ENCODE measurements around the gene CSNK1D. TPM values are rescaled to one million over a fixed set of nuclear protein-coding genes. Genes with fewer than 3 reads are reported as not detected.

Gene CSNK1D
- total RNA-seq, 1 donor from 2014 or later, result 54.1 TPM

DNA sequence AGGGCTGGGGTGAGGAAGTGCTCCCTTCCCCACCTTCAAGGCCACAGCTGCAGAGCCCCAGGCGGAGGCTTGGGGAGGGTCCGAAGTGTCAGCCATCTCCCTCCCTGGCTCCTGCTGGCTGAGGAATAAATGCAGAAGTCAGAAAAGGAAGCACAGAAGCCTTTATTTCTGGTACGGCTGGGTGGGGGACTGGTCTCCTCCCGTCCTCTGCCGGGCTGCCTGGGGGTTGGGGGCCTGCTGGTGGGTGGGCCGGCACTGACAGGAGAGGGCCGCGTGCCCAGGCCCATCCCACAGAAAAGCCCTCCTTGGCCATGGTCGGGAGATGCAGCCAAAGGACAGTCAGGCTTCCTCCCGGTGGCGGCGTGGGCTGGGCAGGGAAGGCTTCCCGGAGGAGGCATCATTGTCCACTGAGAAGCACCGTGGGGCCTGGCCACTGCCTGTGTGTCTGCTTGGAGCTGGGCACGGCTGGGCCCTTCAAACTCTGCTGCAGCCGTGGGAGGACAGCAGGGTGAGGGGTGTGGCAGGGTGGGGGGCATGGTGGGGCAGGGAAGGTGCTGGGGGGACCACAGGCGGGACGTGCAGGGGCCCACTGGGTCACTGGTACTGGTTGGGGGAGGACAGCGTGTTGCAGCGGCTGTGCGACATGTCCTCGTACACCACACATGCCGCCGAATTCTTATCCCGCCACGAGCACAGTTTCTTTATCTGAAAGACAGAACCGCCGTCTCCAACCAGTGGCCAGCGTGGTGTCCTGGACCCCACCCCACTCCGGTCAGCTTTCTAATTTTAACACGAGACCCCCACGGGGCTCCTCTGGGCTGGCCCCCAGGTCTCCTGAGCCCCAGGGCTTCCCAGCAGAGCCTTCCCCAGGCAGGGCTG lies 41.5 kb upstream of the CSNK1D start:
- H3K4me3 ChIP-seq (ENCODE audit: low read depth, low read length), result no peak overlapping the region
- no peak for DNase-seq (ENCODE audit: low read depth)
- TF ChIP-seq, protein P1, sequence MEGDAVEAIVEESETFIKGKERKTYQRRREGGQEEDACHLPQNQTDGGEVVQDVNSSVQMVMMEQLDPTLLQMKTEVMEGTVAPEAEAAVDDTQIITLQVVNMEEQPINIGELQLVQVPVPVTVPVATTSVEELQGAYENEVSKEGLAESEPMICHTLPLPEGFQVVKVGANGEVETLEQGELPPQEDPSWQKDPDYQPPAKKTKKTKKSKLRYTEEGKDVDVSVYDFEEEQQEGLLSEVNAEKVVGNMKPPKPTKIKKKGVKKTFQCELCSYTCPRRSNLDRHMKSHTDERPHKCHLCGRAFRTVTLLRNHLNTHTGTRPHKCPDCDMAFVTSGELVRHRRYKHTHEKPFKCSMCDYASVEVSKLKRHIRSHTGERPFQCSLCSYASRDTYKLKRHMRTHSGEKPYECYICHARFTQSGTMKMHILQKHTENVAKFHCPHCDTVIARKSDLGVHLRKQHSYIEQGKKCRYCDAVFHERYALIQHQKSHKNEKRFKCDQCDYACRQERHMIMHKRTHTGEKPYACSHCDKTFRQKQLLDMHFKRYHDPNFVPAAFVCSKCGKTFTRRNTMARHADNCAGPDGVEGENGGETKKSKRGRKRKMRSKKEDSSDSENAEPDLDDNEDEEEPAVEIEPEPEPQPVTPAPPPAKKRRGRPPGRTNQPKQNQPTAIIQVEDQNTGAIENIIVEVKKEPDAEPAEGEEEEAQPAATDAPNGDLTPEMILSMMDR (conservative IDR thresholded peaks at IDR 0.05; ENCODE audit: low read depth, low read length), result no peak

DNA sequence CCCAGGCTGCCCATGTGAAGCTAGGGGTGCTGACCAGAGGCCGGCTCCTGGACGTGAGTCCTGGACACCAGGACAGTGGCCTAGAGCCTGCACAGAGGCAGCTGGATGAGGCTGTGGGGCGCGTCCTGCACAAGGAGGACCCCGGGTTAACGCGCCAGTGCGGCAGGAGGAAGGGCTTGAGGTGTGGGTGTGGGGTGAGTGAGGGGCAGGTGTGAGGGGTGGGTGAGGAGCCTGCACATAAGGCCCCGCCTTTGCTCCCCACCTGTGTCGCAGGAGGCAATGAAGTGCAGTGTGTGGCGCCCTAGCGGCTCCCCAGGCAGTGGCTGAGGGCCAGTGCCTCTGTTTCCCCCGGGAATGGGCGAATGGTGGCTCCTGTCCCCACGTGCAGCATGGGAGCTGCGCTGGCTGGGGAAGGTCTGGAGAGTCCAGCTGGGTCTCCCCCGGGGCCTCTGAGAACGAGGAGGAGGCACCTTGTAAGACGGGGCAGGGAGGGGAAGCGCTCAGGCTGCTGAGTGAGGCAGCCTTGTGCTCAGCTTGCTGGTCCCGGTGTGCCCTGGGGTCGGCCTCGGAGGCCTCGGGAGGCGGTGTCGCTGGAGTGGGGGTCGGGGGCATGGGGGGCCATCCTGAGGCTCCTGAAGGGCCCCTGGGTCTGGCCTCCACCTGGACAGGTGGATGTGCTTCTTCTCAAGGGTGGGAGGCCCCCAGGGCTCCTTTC lies 40.7 kb upstream of the CSNK1D start:
- H3K4me3 ChIP-seq (ENCODE audit: low read depth, low read length), result no peak overlapping the region
- DNase-seq (ENCODE audit: low read depth), result no peak
- TF ChIP-seq, protein P1 (conservative IDR thresholded peaks at IDR 0.05; ENCODE audit: low read depth, low read length), result no peak

GRCh38 chr17:82313195-82314011 lies 39.9 kb upstream of the CSNK1D start:
- no peak for DNase-seq (ENCODE audit: low read depth)
- H3K4me3 ChIP-seq (ENCODE audit: low read depth, low read length), result no peak overlapping the region
- TF ChIP-seq, protein P1 (conservative IDR thresholded peaks at IDR 0.05; ENCODE audit: low read depth, low read length), result no peak

DNA sequence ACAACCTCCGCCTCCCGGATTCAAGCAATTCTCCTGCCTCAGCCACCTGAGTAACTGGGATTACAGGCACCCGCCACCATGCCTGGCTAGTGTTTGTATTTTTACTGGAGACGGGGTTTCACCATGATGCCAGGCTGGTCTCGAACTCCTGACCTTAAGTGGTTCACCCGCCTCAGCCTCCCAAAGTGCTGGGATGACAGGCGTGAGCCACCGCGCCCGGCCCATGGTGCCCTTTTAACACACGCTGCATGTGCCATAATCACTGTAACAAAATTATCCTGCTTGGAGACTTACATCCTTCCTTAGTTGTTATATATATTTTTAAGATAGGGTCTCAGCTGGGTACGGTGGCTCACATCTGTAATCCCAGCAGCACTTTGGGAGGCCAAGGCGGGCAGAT lies 38.5 kb upstream of the CSNK1D start:
- H3K4me3 ChIP-seq (ENCODE audit: low read depth, low read length), result no peak overlapping the region
- TF ChIP-seq, protein P1 (conservative IDR thresholded peaks at IDR 0.05; ENCODE audit: low read depth, low read length), result no peak
- no peak for DNase-seq (ENCODE audit: low read depth)

GRCh38 chr17:82310877-82311276 lies 37.4 kb upstream of the CSNK1D start:
- TF ChIP-seq, protein P1 (conservative IDR thresholded peaks at IDR 0.05; ENCODE audit: low read depth, low read length), result no peak
- no peak overlapping the region for H3K4me3 ChIP-seq (ENCODE audit: low read depth, low read length)
- DNase-seq (ENCODE audit: low read depth), result no peak

GRCh38 chr17:82309656-82310570 lies 36.4 kb upstream of the CSNK1D start:
- TF ChIP-seq, protein P1 (conservative IDR thresholded peaks at IDR 0.05; ENCODE audit: low read depth, low read length), result no peak
- no peak for DNase-seq (ENCODE audit: low read depth)
- no peak overlapping the region for H3K4me3 ChIP-seq (ENCODE audit: low read depth, low read length)
